Stimulated activated naive CD8-positive, alpha-beta T cell treated with anti-CD3 and anti-CD28 coated beads, Interleukin-15, Interleukin-2, amounts not matched to agents 100 ng/mL and 50 ng/mL, for 24 hours (primary cell): ENCODE results near the gene CTRL.

ENCODE experiments used
- H3K27ac Mint-ChIP-seq: one replicate; pipeline ENCODE4 v1.8.0; 2021; ENCODE audit warnings: mild to moderate bottlenecking, mixed read lengths
- H3K27me3 Mint-ChIP-seq: one replicate; pipeline ENCODE4 v1.8.0; 2021; ENCODE audit warnings: mixed read lengths
- H3K36me3 Mint-ChIP-seq: one replicate; pipeline ENCODE4 v1.8.0; 2021; ENCODE audit warnings: low read depth, mixed read lengths
- H3K4me1 Mint-ChIP-seq: one replicate; pipeline ENCODE4 v1.8.0; 2021; ENCODE audit warnings: low read depth, mixed read lengths
- H3K4me3 Mint-ChIP-seq: one replicate; pipeline ENCODE4 v1.8.0; 2021; ENCODE audit warnings: mild to moderate bottlenecking, mixed read lengths
- H3K9me3 Mint-ChIP-seq: one replicate; pipeline ENCODE4 v1.8.0; 2021; ENCODE audit warnings: mixed read lengths

The CTRL gene

DNA sequence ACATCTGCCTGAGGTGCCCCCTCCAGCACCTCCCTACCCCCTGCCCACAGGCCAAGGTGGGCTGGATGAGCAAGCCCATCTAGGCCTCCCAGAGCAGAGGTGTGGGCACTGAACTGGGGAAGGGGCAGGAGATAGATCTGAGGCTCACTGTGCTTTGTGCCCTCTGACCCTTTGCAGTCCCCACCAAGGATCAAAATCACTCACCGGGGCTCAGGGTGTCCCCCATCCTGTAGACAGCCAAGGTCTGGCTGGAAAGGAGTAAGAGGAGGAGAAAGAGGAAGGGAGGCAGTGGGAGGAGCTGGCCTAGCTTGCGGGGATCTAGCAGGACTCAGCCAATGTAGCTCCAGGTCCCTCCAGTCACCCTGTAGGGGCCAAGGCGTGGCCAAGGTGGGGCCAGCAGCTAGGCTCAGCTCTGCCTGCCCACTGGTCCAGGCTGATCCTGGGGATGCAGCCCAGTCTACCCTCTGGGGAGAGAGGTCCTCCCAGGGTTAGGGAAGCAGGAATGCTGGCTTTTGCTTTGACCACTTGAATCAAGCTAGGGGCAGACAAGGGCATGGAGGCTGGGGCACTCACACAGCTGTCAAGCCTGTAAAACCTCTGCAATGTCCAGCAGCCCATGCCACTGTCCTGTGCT is 35.0 kb upstream of the CTRL start:
- Mint-ChIP-seq H3K9me3 (no peaks in the 10 kb centered on the region), H3K4me1 (peaks cover 25% of the 10 kb centered on the region), H3K4me3 (peak overlapping the region; percentile 98), H3K27me3 (no peaks in the 10 kb centered on the region), H3K36me3 (peaks cover 4% of the 10 kb centered on the region), H3K27ac (no peak overlapping the region)

GRCh38 chr16:67965668-67966548 is 34.2 kb upstream of the CTRL start:
- no peaks in the 10 kb centered on the region for H3K27me3 Mint-ChIP-seq
- H3K4me1 Mint-ChIP-seq = peaks cover 25% of the 10 kb centered on the region
- peaks cover 7% of the 10 kb centered on the region for H3K36me3 Mint-ChIP-seq
- H3K4me3 Mint-ChIP-seq = no peak overlapping the region
- H3K27ac Mint-ChIP-seq = no peak overlapping the region
- H3K9me3 Mint-ChIP-seq = no peaks in the 10 kb centered on the region

- H3K36me3 Mint-ChIP-seq = peaks cover 9% of the 10 kb centered on the region
- no peak overlapping the region for H3K4me3 Mint-ChIP-seq
- no peak overlapping the region for H3K27ac Mint-ChIP-seq
- no peaks in the 10 kb centered on the region for H3K9me3 Mint-ChIP-seq
- peaks cover 24% of the 10 kb centered on the region for H3K4me1 Mint-ChIP-seq
- H3K27me3 Mint-ChIP-seq = no peaks in the 10 kb centered on the region
Observed at GRCh38 chr16:67964477-67965131, 32.9 kb upstream of the CTRL start.

GRCh38 chr16:67963662-67964321 is 32.1 kb upstream of the CTRL start:
- peaks cover 9% of the 10 kb centered on the region for H3K36me3 Mint-ChIP-seq
- H3K4me1 Mint-ChIP-seq = peaks cover 17% of the 10 kb centered on the region
- no peaks in the 10 kb centered on the region for H3K27me3 Mint-ChIP-seq
- H3K4me3 Mint-ChIP-seq = no peak overlapping the region
- no peaks in the 10 kb centered on the region for H3K9me3 Mint-ChIP-seq
- H3K27ac Mint-ChIP-seq = no peak overlapping the region

DNA sequence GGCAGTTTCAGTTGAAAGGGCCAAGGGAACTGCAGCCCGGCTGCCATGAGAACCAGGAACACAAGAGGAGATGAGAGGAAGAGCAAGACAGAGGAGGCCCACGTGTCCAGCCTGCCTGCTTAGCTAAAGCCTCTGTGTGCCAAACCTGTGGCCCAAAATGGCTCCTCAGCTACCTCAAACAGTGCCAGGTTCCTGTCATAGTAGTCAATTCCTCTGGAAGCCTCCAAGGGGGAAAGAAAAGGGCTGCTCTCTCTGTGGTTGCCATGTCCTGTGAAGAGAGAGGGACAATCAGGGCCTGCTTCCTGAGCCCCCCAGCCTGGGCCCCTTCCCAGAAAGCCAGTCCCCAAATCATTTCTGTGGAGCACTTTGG is 31.6 kb upstream of the CTRL start:
- H3K4me1 Mint-ChIP-seq = peaks cover 15% of the 10 kb centered on the region
- no peak overlapping the region for H3K4me3 Mint-ChIP-seq
- no peak overlapping the region for H3K27ac Mint-ChIP-seq
- no peaks in the 10 kb centered on the region for H3K27me3 Mint-ChIP-seq
- no peaks in the 10 kb centered on the region for H3K9me3 Mint-ChIP-seq
- peaks cover 12% of the 10 kb centered on the region for H3K36me3 Mint-ChIP-seq

GRCh38 chr16:67962135-67962534 is 30.5 kb upstream of the CTRL start:
- H3K27ac Mint-ChIP-seq = no peak overlapping the region
- no peaks in the 10 kb centered on the region for H3K9me3 Mint-ChIP-seq

DNA sequence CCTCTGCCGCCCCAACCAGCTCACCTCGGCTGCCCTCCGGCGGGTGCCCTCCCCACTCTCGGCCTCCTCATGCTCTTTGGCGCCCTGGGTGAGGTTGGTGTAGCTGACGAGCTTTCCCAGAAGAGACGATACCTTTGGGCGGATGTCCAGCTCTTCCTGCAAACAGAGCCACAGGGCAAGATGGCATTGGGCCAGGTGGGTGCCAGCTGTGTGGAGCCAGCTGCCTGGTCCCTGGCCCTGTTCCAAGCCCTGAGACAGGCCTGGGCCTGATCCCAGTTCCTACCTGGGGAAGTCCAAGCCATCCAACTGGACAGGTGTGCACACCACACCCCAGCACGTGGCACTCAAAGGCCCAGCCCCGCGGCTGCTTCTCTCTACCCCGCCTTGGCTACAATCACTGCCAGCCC is 29.9 kb upstream of the CTRL start:
- Mint-ChIP-seq H3K36me3 (peaks cover 14% of the 10 kb centered on the region), H3K27ac (no peak overlapping the region), H3K27me3 (no peaks in the 10 kb centered on the region), H3K4me3 (no peak overlapping the region), H3K4me1 (peaks cover 2% of the 10 kb centered on the region), H3K9me3 (no peaks in the 10 kb centered on the region)

More at GRCh38 chr16:67962135-67962534, 30.5 kb upstream of the CTRL start:
- Mint-ChIP-seq H3K4me1 (peaks cover 7% of the 10 kb centered on the region), H3K27me3 (no peaks in the 10 kb centered on the region), H3K4me3 (no peak overlapping the region), H3K36me3 (peaks cover 14% of the 10 kb centered on the region)

- no peaks in the 10 kb centered on the region for H3K4me1 Mint-ChIP-seq
- no peaks in the 10 kb centered on the region for H3K9me3 Mint-ChIP-seq
- H3K4me3 Mint-ChIP-seq = no peak overlapping the region
- peaks cover 10% of the 10 kb centered on the region for H3K36me3 Mint-ChIP-seq
- no peaks in the 10 kb centered on the region for H3K27me3 Mint-ChIP-seq
- H3K27ac Mint-ChIP-seq = no peak overlapping the region
Observed at GRCh38 chr16:67959536-67960329, 28.1 kb upstream of the CTRL start.

DNA sequence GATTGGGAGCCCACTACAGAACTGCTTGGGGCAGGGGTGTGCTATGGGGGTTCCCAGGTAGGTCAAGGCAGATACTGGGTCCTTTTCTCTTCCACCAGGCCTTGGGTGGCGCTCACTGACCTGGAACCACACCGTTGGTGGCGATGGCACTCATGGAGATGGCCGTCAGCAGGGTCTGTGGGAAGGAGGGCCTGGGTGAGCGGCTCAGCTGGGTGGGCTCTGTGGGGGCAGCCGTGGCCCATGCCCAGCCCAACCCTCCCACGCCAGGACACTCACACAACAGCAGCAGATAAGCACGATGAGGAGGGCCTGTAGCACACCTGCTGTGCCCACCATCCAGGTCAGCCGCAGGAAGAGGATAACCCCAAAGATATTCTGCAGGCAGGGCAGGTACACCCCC is 26.0 kb upstream of the CTRL start:
- Mint-ChIP-seq H3K27me3 (no peaks in the 10 kb centered on the region), H3K9me3 (no peaks in the 10 kb centered on the region), H3K4me3 (no peak overlapping the region), H3K27ac (no peak overlapping the region), H3K36me3 (peaks cover 16% of the 10 kb centered on the region), H3K4me1 (no peaks in the 10 kb centered on the region)

GRCh38 chr16:67954421-67955196 is 22.9 kb upstream of the CTRL start:
- Mint-ChIP-seq H3K4me3 (no peak overlapping the region), H3K27me3 (no peaks in the 10 kb centered on the region), H3K27ac (no peak overlapping the region), H3K4me1 (no peaks in the 10 kb centered on the region), H3K36me3 (peaks cover 20% of the 10 kb centered on the region), H3K9me3 (no peaks in the 10 kb centered on the region)

- Mint-ChIP-seq H3K4me1 (no peaks in the 10 kb centered on the region), H3K9me3 (no peaks in the 10 kb centered on the region), H3K27me3 (no peaks in the 10 kb centered on the region), H3K4me3 (no peak overlapping the region), H3K27ac (no peak overlapping the region), H3K36me3 (peaks cover 20% of the 10 kb centered on the region)
Observed at GRCh38 chr16:67953641-67954375, 22.1 kb upstream of the CTRL start.

- Mint-ChIP-seq H3K9me3 (no peaks in the 10 kb centered on the region), H3K4me3 (no peak overlapping the region), H3K27me3 (no peaks in the 10 kb centered on the region), H3K4me1 (no peaks in the 10 kb centered on the region), H3K36me3 (peaks cover 15% of the 10 kb centered on the region), H3K27ac (no peak overlapping the region)
Observed at GRCh38 chr16:67951485-67951884, 19.8 kb upstream of the CTRL start.

DNA sequence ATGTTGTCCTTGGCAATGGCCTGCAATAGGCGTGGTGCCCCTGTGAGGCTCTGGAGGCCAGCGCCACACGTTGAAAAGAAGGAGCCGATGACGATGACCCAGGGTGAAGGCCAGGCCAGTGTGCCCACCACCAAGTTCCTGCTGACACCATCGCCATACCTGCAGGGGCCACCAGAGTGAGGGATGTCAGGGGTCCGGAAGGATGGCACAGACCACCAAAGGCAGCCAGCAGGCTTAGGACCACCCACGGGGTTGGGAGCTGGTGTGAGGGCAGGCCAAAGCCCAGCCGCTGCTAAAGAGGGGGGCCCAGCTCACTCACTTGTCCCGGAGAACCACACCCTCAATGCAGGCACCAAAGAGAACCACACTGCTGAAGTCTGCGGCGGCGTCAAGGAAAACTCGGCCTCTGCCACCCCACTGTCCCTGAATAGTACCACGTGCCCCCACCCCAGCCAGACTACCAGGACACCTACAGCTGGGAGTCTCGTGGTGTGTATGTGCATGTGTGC is 18.7 kb upstream of the CTRL start:
- H3K4me1 Mint-ChIP-seq = no peaks in the 10 kb centered on the region
- H3K4me3 Mint-ChIP-seq = no peak overlapping the region
- peaks cover 15% of the 10 kb centered on the region for H3K36me3 Mint-ChIP-seq
- H3K27ac Mint-ChIP-seq = no peak overlapping the region
- no peaks in the 10 kb centered on the region for H3K27me3 Mint-ChIP-seq
- no peaks in the 10 kb centered on the region for H3K9me3 Mint-ChIP-seq
